ENCODE data around the gene OPCML.

Gene OPCML

DNA sequence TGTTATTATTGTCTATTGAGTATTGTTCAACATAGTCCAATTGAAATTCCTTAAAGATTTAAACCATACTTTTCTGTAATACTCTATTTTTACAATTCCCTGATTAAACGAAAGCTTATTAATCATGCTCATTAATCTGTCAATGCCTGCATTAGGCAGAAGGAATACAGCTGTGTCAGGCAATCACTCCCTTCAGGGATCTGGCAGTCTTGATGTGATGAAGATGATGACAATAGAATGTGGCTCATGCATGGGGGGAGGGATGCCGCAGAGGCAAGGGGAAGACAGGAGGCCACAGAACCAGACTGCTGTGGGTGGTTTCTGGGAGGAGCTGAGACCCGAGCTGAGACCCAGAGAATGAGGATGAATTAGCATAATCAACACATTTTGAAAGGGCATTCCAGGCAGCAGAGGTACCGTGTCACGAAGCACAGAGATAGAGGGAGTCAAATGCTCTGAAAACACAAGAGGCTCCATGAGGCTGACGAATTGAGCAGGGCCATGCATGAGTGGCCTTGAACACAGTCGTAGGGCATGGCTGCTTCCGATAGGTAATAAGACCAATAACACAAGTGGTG is 1075.5 kb downstream of the OPCML start:
- no peak overlapping the region for H2AFZ ChIP-seq (ENCODE audit: low read depth, low read length, severe bottlenecking)
- no peak overlapping the region for H3K4me2 ChIP-seq (ENCODE audit: low read depth, low read length, poor library complexity, severe bottlenecking)
- H3K9me2 ChIP-seq (replicated peaks; ENCODE audit: insufficient read depth, low read length), result no peaks in the 10 kb centered on the region
- no peaks in the 10 kb centered on the region for H3K27me3 ChIP-seq (ENCODE audit: low read length)
- no peaks in the 10 kb centered on the region for H3K9me3 ChIP-seq (ENCODE audit: insufficient read depth, low read length)
- no peaks in the 10 kb centered on the region for H3K36me3 ChIP-seq (ENCODE audit: low read length)
- no peak overlapping the region for H3K4me3 ChIP-seq (ENCODE audit: insufficient read depth, low read length, poor library complexity, severe bottlenecking)
- no peaks in the 10 kb centered on the region for H3K79me2 ChIP-seq (ENCODE audit: insufficient read depth, low read length)
- H4K20me1 ChIP-seq (ENCODE audit: low read depth, low read length), result no peaks in the 10 kb centered on the region
- no peaks in the 10 kb centered on the region for H3F3A ChIP-seq (ENCODE audit: insufficient read depth)
- TF ChIP-seq, protein P1, sequence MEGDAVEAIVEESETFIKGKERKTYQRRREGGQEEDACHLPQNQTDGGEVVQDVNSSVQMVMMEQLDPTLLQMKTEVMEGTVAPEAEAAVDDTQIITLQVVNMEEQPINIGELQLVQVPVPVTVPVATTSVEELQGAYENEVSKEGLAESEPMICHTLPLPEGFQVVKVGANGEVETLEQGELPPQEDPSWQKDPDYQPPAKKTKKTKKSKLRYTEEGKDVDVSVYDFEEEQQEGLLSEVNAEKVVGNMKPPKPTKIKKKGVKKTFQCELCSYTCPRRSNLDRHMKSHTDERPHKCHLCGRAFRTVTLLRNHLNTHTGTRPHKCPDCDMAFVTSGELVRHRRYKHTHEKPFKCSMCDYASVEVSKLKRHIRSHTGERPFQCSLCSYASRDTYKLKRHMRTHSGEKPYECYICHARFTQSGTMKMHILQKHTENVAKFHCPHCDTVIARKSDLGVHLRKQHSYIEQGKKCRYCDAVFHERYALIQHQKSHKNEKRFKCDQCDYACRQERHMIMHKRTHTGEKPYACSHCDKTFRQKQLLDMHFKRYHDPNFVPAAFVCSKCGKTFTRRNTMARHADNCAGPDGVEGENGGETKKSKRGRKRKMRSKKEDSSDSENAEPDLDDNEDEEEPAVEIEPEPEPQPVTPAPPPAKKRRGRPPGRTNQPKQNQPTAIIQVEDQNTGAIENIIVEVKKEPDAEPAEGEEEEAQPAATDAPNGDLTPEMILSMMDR (IDR thresholded peaks at IDR 0.05; ENCODE audit: insufficient read depth, low read length, poor library complexity, severe bottlenecking), result no peak
- no peak for TF ChIP-seq EZH2phosphoT487 (conservative IDR thresholded peaks at IDR 0.05; ENCODE audit: low read length)
- H3K27ac ChIP-seq (ENCODE audit: low read depth, low read length), result no peak overlapping the region
- no peak overlapping the region for H3K9ac ChIP-seq (ENCODE audit: low read length)

- Histone ChIP-seq H3K27me3 (ENCODE audit: low read length) (no peaks in the 10 kb centered on the region), H3F3A (ENCODE audit: insufficient read depth) (no peaks in the 10 kb centered on the region), H3K9me2 (replicated peaks; ENCODE audit: insufficient read depth, low read length) (no peaks in the 10 kb centered on the region), H2AFZ (ENCODE audit: low read depth, low read length, severe bottlenecking) (no peak overlapping the region), H3K4me2 (ENCODE audit: low read depth, low read length, poor library complexity, severe bottlenecking) (no peak overlapping the region), H3K27ac (ENCODE audit: low read depth, low read length) (no peak overlapping the region), H3K9me3 (ENCODE audit: insufficient read depth, low read length) (no peaks in the 10 kb centered on the region), H4K20me1 (ENCODE audit: low read depth, low read length) (no peaks in the 10 kb centered on the region), H3K4me3 (ENCODE audit: insufficient read depth, low read length, poor library complexity, severe bottlenecking) (no peak overlapping the region), H3K9ac (ENCODE audit: low read length) (no peak overlapping the region), H3K79me2 (ENCODE audit: insufficient read depth, low read length) (no peaks in the 10 kb centered on the region), H3K36me3 (ENCODE audit: low read length) (no peaks in the 10 kb centered on the region)
- TF ChIP-seq EZH2phosphoT487 (conservative IDR thresholded peaks at IDR 0.05; ENCODE audit: low read length), result no peak
- TF ChIP-seq, protein P1 (IDR thresholded peaks at IDR 0.05; ENCODE audit: insufficient read depth, low read length, poor library complexity, severe bottlenecking), result no peak
Measured at GRCh38 chr11:132455044-132455443, 1077.3 kb downstream of the OPCML start.

- no peak for TF ChIP-seq EZH2phosphoT487 (conservative IDR thresholded peaks at IDR 0.05; ENCODE audit: low read length)
- TF ChIP-seq, protein P1 (IDR thresholded peaks at IDR 0.05; ENCODE audit: insufficient read depth, low read length, poor library complexity, severe bottlenecking), result no peak
- Histone ChIP-seq H3K9ac (ENCODE audit: low read length) (no peak overlapping the region), H3K36me3 (ENCODE audit: low read length) (no peaks in the 10 kb centered on the region), H3K27me3 (ENCODE audit: low read length) (no peaks in the 10 kb centered on the region), H3K4me2 (ENCODE audit: low read depth, low read length, poor library complexity, severe bottlenecking) (no peak overlapping the region), H3K9me2 (replicated peaks; ENCODE audit: insufficient read depth, low read length) (no peaks in the 10 kb centered on the region), H4K20me1 (ENCODE audit: low read depth, low read length) (no peaks in the 10 kb centered on the region), H2AFZ (ENCODE audit: low read depth, low read length, severe bottlenecking) (no peak overlapping the region), H3K4me3 (ENCODE audit: insufficient read depth, low read length, poor library complexity, severe bottlenecking) (no peak overlapping the region), H3K27ac (ENCODE audit: low read depth, low read length) (no peak overlapping the region), H3F3A (ENCODE audit: insufficient read depth) (no peaks in the 10 kb centered on the region), H3K9me3 (ENCODE audit: insufficient read depth, low read length) (no peaks in the 10 kb centered on the region), H3K79me2 (ENCODE audit: insufficient read depth, low read length) (no peaks in the 10 kb centered on the region)
Measured at GRCh38 chr11:132453406-132453805, 1078.9 kb downstream of the OPCML start.
